Measurements from ENCODE around the gene PPARD. TPM values are rescaled to one million over a fixed set of nuclear protein-coding genes. Genes with fewer than 3 reads are reported as not detected.

The PPARD gene
- total RNA-seq, 4 donors from 2014 or later = 17.0 to 42.8 (median 28.2) TPM

DNA sequence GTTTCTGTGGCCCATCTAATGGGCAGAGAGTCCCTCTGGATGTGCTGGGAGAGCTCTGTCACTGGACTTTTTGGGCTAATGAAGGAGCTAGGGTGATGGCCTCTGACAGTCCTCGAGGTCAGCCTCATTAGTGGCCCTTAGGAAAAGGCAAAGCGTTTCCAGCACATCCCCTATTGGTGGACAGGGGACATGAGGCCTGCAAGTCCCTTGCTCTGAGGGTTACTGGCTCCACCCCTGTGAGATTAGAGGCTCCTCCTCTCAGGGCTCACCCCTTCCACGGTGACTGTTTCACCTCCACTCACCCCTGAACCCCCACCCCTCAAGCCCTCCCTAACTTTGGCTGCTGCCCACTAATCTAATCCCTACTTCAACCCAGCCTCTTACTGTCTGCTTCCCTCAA, 97.0 kb downstream of the PPARD start:
- Histone ChIP-seq H3K27ac (no peak overlapping the region), H3K27me3 (no peaks in the 10 kb centered on the region), H3K4me1 (peaks cover 0 to 13% (median 0%) of the 10 kb centered on the region in 3 donors), H3K4me3 (no peak overlapping the region), H3K36me3 (no peaks in the 10 kb centered on the region), H3K9me3 (no peaks in the 10 kb centered on the region)
- no peak for TF ChIP-seq POLR2A (IDR thresholded peaks at IDR 0.05)
- TF ChIP-seq, protein P1, sequence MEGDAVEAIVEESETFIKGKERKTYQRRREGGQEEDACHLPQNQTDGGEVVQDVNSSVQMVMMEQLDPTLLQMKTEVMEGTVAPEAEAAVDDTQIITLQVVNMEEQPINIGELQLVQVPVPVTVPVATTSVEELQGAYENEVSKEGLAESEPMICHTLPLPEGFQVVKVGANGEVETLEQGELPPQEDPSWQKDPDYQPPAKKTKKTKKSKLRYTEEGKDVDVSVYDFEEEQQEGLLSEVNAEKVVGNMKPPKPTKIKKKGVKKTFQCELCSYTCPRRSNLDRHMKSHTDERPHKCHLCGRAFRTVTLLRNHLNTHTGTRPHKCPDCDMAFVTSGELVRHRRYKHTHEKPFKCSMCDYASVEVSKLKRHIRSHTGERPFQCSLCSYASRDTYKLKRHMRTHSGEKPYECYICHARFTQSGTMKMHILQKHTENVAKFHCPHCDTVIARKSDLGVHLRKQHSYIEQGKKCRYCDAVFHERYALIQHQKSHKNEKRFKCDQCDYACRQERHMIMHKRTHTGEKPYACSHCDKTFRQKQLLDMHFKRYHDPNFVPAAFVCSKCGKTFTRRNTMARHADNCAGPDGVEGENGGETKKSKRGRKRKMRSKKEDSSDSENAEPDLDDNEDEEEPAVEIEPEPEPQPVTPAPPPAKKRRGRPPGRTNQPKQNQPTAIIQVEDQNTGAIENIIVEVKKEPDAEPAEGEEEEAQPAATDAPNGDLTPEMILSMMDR (IDR thresholded peaks at IDR 0.05) = no peak
- intact Hi-C loops (cut with DNase I) = no loop called here
- no peak for DNase-seq
- 34 to 47% methylated on average over 3 of the region's 3 CpGs for WGBS, 2 donors

GRCh38 chr6:35441205-35441604, 98.8 kb downstream of the PPARD start:
- WGBS, 2 donors = 91 to 100% methylated on average over 1 to 3 of the region's 3 CpGs
- intact Hi-C loops (cut with DNase I) = no loop called here

GRCh38 chr6:35441642-35442041, 99.3 kb downstream of the PPARD start:
- no peak overlapping the region for H3K27ac ChIP-seq
- no peaks in the 10 kb centered on the region for H3K9me3 ChIP-seq
- no peak overlapping the region for H3K4me3 ChIP-seq
- intact Hi-C loops (cut with DNase I) = no loop called here
- H3K4me1 ChIP-seq = peaks cover 0 to 13% (median 0%) of the 10 kb centered on the region in 3 donors
- no peak for DNase-seq
- 83 to 87% methylated on average over 3 to 4 of the region's 4 CpGs for WGBS, 2 donors
- no peak for TF ChIP-seq POLR2A (IDR thresholded peaks at IDR 0.05)
- TF ChIP-seq, protein P1 (IDR thresholded peaks at IDR 0.05) = no peak
- H3K27me3 ChIP-seq = no peaks in the 10 kb centered on the region
- no peaks in the 10 kb centered on the region for H3K36me3 ChIP-seq

More at GRCh38 chr6:35441205-35441604, 98.8 kb downstream of the PPARD start:
- no peaks in the 10 kb centered on the region for H3K27me3 ChIP-seq
- no peak overlapping the region for H3K27ac ChIP-seq
- H3K4me3 ChIP-seq = no peak overlapping the region
- H3K9me3 ChIP-seq = no peaks in the 10 kb centered on the region
- no peak for DNase-seq
- no peak for TF ChIP-seq POLR2A (IDR thresholded peaks at IDR 0.05)
- TF ChIP-seq, protein P1 (IDR thresholded peaks at IDR 0.05) = no peak
- peaks cover 0 to 13% (median 0%) of the 10 kb centered on the region in 3 donors for H3K4me1 ChIP-seq
- H3K36me3 ChIP-seq = no peaks in the 10 kb centered on the region

GRCh38 chr6:35442693-35443092, 100.3 kb downstream of the PPARD start:
- Histone ChIP-seq H3K36me3 (no peaks in the 10 kb centered on the region), H3K27me3 (no peaks in the 10 kb centered on the region), H3K9me3 (no peaks in the 10 kb centered on the region), H3K4me1 (peaks cover 0 to 13% (median 0%) of the 10 kb centered on the region in 3 donors), H3K27ac (no peak overlapping the region), H3K4me3 (no peak overlapping the region)
- no peak for DNase-seq
- 52 to 70% methylated on average over 2 to 3 of the region's 5 CpGs for WGBS, 2 donors
- intact Hi-C loops (cut with DNase I) = no loop called here
- TF ChIP-seq POLR2A (IDR thresholded peaks at IDR 0.05) = no peak
- TF ChIP-seq, protein P1 (IDR thresholded peaks at IDR 0.05) = no peak

- WGBS, 2 donors = 37 to 75% methylated on average over 1 to 2 of the region's 9 CpGs
- no peak overlapping the region for H3K4me3 ChIP-seq
These were observed 101.1 kb downstream of the PPARD start for GRCh38 chr6:35443341-35444030.

More at GRCh38 chr6:35443341-35444030, 101.1 kb downstream of the PPARD start:
- H3K36me3 ChIP-seq = no peaks in the 10 kb centered on the region
- H3K4me1 ChIP-seq = peaks cover 0 to 13% (median 0%) of the 10 kb centered on the region in 3 donors
- no peak for TF ChIP-seq POLR2A (IDR thresholded peaks at IDR 0.05)
- TF ChIP-seq, protein P1 (IDR thresholded peaks at IDR 0.05) = no peak
- H3K27me3 ChIP-seq = no peaks in the 10 kb centered on the region
- intact Hi-C loops (cut with DNase I) = no loop called here
- no peaks in the 10 kb centered on the region for H3K9me3 ChIP-seq
- no peak overlapping the region for H3K27ac ChIP-seq
- no peak for DNase-seq
